Mammary epithelial cell (primary cell): ENCODE data around the gene HLCS.

Source experiments
- CTCF ChIP-seq, 2 donors: IDR thresholded peaks in 1 of 2; conservative IDR thresholded peaks in 1 of 2; 2 replicates each; pipeline ENCODE4 v1.5.1; 2011 to 2012; ENCODE audit warnings: inconsistent platforms in 2 of 2, low read length in 2 of 2, mild to moderate bottlenecking in 2 of 2, control low read depth in 1 of 2, low read depth in 1 of 2; ENCODE audit not compliant: insufficient read depth in 1 of 2; ENCODE audit errors: extremely low read depth in 1 of 2
- EZH2 ChIP-seq: IDR thresholded peaks from 2 replicates; pipeline ENCODE4 v1.6.1; 2012; ENCODE audit warnings: low read length, inconsistent platforms, borderline replicate concordance

GRCh38 chr21:36909901-36910561, 56.4 kb downstream of the HLCS start:
- TF ChIP-seq CTCF (conservative IDR thresholded peaks at IDR 0.05 in 1 of 2, IDR thresholded peaks at IDR 0.05 in 1 of 2; ENCODE audit: extremely low read depth in 1 of 2, insufficient read depth in 1 of 2, low read depth in 1 of 2, low read length in 2 of 2) (no peak), EZH2 (no peak)
